ENCODE results near the gene GADD45G.
A peak's percentile ranks its signal among the peaks of the same experiment; 100 is the strongest.

Gene GADD45G

GRCh38 chr9:89597711-89598362 lies 7.0 kb upstream of the GADD45G start:
- in situ Hi-C loops (cut with MboI; ENCODE audit: low pct_unique_long_range_greater_than_20kb, low sequenced_read_pairs, unreplicated experiment), result no loop called here
- peak; percentile 74 for TF ChIP-seq CTCF (IDR thresholded peaks at IDR 0.05; ENCODE audit: extremely low read depth, insufficient read depth, missing control alignments)
- peak; percentile 66 for DNase-seq (ENCODE audit: low spot score)

- in situ Hi-C loops (cut with MboI; ENCODE audit: low pct_unique_long_range_greater_than_20kb, low sequenced_read_pairs, unreplicated experiment), result no loop called here
- no peak for DNase-seq (ENCODE audit: low spot score)
- no peak for TF ChIP-seq CTCF (IDR thresholded peaks at IDR 0.05; ENCODE audit: extremely low read depth, insufficient read depth, missing control alignments)
Observed at GRCh38 chr9:89598363-89598713, 6.5 kb upstream of the GADD45G start.

GRCh38 chr9:89598926-89599325 lies 5.9 kb upstream of the GADD45G start:
- no peak for DNase-seq (ENCODE audit: low spot score)
- no peak for TF ChIP-seq CTCF (IDR thresholded peaks at IDR 0.05; ENCODE audit: extremely low read depth, insufficient read depth, missing control alignments)
- in situ Hi-C loops (cut with MboI; ENCODE audit: low pct_unique_long_range_greater_than_20kb, low sequenced_read_pairs, unreplicated experiment), result no loop called here

- in situ Hi-C loops (cut with MboI; ENCODE audit: low pct_unique_long_range_greater_than_20kb, low sequenced_read_pairs, unreplicated experiment), result loop anchor here (10.0 kb wide), 1 partner anchor 504 kb away; no protein-coding TSS in a partner anchor
- no peak for DNase-seq (ENCODE audit: low spot score)
- no peak for TF ChIP-seq CTCF (IDR thresholded peaks at IDR 0.05; ENCODE audit: extremely low read depth, insufficient read depth, missing control alignments)
Observed at GRCh38 chr9:89600831-89601230, 4.0 kb upstream of the GADD45G start.

- no peak for TF ChIP-seq CTCF (IDR thresholded peaks at IDR 0.05; ENCODE audit: extremely low read depth, insufficient read depth, missing control alignments)
- DNase-seq (ENCODE audit: low spot score), result no peak
- in situ Hi-C loops (cut with MboI; ENCODE audit: low pct_unique_long_range_greater_than_20kb, low sequenced_read_pairs, unreplicated experiment), result loop anchor here (10.0 kb wide), 1 partner anchor 503 kb away; no protein-coding TSS in a partner anchor
Observed at GRCh38 chr9:89601306-89601705, 3.5 kb upstream of the GADD45G start.

GRCh38 chr9:89601856-89602562 lies 2.8 kb upstream of the GADD45G start:
- TF ChIP-seq CTCF (IDR thresholded peaks at IDR 0.05; ENCODE audit: extremely low read depth, insufficient read depth, missing control alignments), result no peak
- DNase-seq (ENCODE audit: low spot score), result no peak
- in situ Hi-C loops (cut with MboI; ENCODE audit: low pct_unique_long_range_greater_than_20kb, low sequenced_read_pairs, unreplicated experiment), result loop anchor here (10.0 kb wide), 1 partner anchor 503 kb away; no protein-coding TSS in a partner anchor
